ENCODE results near the gene SENP2. TPM values are rescaled to one million over a fixed set of nuclear protein-coding genes. Genes with fewer than 3 reads are reported as not detected.
A peak's percentile ranks its signal among the peaks of the same experiment; 100 is the strongest.

The SENP2 gene
- total and polyA plus RNA-seq, 10 of the 15 experiments (the other 5 are each of a cell fraction or from before 2014, with no cell fraction given) = 9.0 to 42.7 (median 25.1) TPM

DNA sequence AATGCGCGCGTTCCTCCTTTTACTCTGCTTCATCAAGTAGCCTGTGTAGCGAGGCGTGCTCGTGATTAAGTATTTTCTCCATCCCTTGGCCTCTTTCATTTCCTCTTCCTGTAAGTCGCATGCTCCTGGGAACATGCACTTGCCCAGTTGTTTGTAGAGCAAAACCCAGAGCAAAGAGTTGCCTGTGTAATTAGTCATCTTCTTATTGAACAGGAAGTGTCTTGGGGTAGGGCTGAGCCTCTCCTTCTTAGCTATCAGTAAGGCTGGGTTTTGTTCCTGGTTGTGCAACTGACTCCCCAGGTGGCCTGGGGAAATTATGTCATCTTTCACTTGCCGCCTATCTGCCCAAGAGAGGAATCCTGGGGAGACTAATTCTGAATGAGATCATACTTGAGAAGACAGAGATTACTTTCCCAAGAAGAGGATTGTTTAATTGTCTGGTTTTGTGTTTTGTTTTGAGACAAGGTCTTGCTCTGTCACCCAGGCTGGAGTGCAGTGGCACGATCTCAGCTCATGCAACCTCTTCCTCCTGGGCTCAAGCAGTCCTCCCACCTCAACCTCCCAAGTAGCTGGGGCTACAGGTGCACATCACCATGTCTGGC lies 48.6 kb upstream of the SENP2 start (continued):
- TF ChIP-seq NKRF (conservative IDR thresholded peaks at IDR 0.05) (no peak), HDGF (IDR thresholded peaks at IDR 0.05) (peak; percentile 66; the same call in 1 of the 2 replicates), TCF3 (IDR thresholded peaks at IDR 0.05; ENCODE audit: borderline replicate concordance, insufficient read depth, low read depth, low read length) (peak; percentile 82; the same call in 1 of the 2 replicates), YBX1 (IDR thresholded peaks at IDR 0.05) (no peak), CEBPB (IDR thresholded peaks at IDR 0.05; ENCODE audit: borderline replicate concordance in 1 of 2, low read depth in 2 of 2, low read length in 2 of 2) (peak; percentile 86 to 94; a peak in 3 of 4 replicates), MEF2B (IDR thresholded peaks at IDR 0.05; ENCODE audit: partially characterized antibody, poor library complexity, severe bottlenecking) (peak; percentile 64), BACH1 (IDR thresholded peaks at IDR 0.05; ENCODE audit: borderline replicate concordance) (no peak), RFX5 (IDR thresholded peaks at IDR 0.05; ENCODE audit: low read depth, low read length) (no peak), SMAD5 (IDR thresholded peaks at IDR 0.05; ENCODE audit: low read depth) (no peak), TARDBP (IDR thresholded peaks at IDR 0.05; ENCODE audit: borderline replicate concordance) (0 out of 2 replicates have a peak, but pooled peaks have one; percentile 57), MEF2A (IDR thresholded peaks at IDR 0.05; ENCODE audit: insufficient read depth, low read depth, low read length) (peak; percentile 66; the same call in 1 of the 2 replicates), CHD2 (IDR thresholded peaks at IDR 0.05; ENCODE audit: borderline replicate concordance, low read depth, low read length) (no peak), MTA2 (IDR thresholded peaks at IDR 0.05; ENCODE audit: low read depth) (peak; percentile 79), POLR2AphosphoS5 (IDR thresholded peaks at IDR 0.05; ENCODE audit: low read length) (peak; percentile 56; the same call in 1 of the 2 replicates), RELA (IDR thresholded peaks at IDR 0.05; ENCODE audit: borderline replicate concordance, partially characterized antibody) (no peak), MAX (IDR thresholded peaks at IDR 0.05; ENCODE audit: low read depth, low read length) (no peak; the same call in 1 of the 2 replicates), ATF3 (IDR thresholded peaks at IDR 0.05; ENCODE audit: borderline replicate concordance, extremely low read depth, low read depth, low read length) (no peak), ZNF687 (IDR thresholded peaks at IDR 0.05) (peak; percentile 83), IKZF2 (IDR thresholded peaks at IDR 0.05) (peak; percentile 96 to 97)
- TF ChIP-seq, protein P1, sequence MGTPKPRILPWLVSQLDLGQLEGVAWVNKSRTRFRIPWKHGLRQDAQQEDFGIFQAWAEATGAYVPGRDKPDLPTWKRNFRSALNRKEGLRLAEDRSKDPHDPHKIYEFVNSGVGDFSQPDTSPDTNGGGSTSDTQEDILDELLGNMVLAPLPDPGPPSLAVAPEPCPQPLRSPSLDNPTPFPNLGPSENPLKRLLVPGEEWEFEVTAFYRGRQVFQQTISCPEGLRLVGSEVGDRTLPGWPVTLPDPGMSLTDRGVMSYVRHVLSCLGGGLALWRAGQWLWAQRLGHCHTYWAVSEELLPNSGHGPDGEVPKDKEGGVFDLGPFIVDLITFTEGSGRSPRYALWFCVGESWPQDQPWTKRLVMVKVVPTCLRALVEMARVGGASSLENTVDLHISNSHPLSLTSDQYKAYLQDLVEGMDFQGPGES (IDR thresholded peaks at IDR 0.05) = no peak
- TF ChIP-seq, protein P2, sequence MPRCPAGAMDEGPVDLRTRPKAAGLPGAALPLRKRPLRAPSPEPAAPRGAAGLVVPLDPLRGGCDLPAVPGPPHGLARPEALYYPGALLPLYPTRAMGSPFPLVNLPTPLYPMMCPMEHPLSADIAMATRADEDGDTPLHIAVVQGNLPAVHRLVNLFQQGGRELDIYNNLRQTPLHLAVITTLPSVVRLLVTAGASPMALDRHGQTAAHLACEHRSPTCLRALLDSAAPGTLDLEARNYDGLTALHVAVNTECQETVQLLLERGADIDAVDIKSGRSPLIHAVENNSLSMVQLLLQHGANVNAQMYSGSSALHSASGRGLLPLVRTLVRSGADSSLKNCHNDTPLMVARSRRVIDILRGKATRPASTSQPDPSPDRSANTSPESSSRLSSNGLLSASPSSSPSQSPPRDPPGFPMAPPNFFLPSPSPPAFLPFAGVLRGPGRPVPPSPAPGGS (IDR thresholded peaks at IDR 0.05; ENCODE audit: borderline replicate concordance, insufficient read depth, low read depth, low read length, poor library complexity, severe bottlenecking) = peak; percentile 66

Data from GM12878 (cell line).